ENCODE data around the gene SPSB1. TPM values are rescaled to one million over a fixed set of nuclear protein-coding genes. Genes with fewer than 3 reads are reported as not detected.

SPSB1 gene
- total RNA-seq, 1 donor from 2014 or later = 15.1 TPM

GRCh38 chr1:9299571-9300541 is 7.2 kb downstream of the SPSB1 start:
- DNase-seq (ENCODE audit: low spot score) = peak; percentile 70

GRCh38 chr1:9300573-9300972 is 7.9 kb downstream of the SPSB1 start:
- DNase-seq (ENCODE audit: low spot score) = no peak

DNA sequence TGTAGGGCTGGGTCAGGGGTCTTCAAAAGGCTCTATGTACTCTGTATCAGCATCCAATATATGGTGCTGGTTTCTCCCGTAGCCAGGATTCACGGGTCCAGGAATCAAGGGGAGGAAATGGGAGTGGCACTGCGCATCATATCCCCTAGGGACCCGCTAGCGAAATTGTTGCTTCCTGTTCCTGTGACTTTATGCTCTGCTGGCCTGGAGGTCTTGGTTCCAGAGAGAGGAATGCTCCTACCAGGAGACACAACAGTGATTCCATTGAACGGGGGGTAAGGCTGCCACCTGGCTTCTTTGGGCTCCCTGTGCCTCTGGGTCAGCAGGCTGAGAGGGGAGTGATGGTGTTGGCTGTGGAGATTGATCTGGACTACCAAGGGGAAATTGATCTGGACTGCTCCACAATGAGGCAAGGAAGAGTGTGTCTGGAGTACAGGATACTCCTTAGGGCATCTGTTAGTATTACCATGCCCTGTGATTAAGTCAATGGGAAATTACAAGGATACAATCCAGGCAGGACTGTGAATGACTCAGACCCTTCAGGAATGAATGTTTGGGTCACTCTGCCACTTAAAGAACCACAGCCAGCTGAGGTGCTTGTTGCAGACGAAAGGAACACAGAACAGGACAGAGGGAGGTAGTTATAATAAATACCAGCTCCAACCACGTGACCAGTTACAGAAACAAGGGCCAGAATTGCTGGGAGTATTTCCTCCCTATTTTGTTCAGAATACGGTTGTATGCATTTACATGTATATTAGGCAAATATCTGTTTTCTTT is 10.2 kb downstream of the SPSB1 start:
- DNase-seq (ENCODE audit: low spot score) = no peak

DNA sequence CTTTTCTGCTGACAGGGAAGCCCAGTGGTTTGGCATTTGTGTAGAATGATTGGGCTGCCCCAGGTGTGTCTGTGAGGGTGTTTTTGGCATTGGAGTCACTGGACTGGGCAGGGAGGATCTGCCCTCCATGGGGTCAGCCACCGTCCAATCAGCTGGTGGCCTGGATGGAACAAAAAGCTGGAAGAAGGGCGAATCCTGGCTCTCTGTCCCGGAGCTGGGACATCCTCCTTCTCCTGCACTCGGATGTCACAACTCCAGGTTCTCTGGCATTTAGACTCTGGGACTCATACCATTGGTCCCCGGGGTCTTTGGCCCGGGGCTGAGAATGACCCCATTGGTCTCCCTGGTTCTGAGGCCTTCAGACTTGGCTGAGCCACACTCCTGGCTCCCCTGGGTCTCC is 11.2 kb downstream of the SPSB1 start:
- DNase-seq (ENCODE audit: low spot score) = no peak

- DNase-seq (ENCODE audit: low spot score) = no peak
Measured at GRCh38 chr1:9305216-9305615, 12.5 kb downstream of the SPSB1 start.

DNA sequence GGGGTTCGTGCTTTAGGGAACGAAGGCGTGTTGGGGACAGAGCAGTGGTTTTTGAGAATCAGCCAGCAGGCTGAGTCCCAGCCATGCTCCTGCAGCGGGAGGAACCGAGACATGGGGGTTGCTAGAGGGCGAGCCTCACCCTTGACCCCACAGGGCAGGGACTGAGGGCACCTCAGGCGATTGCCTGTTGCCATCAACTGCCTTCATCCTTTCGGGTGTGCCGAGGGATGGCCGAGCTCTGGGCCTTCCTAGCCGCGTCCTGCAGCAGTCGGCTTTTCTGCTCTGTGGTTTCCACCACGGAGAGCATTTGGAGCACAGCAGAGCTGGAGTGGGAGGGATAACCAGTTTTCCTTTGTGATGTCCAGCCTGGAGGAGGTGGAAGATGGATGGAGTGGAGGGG is 13.3 kb downstream of the SPSB1 start:
- DNase-seq (ENCODE audit: low spot score) = no peak

DNA sequence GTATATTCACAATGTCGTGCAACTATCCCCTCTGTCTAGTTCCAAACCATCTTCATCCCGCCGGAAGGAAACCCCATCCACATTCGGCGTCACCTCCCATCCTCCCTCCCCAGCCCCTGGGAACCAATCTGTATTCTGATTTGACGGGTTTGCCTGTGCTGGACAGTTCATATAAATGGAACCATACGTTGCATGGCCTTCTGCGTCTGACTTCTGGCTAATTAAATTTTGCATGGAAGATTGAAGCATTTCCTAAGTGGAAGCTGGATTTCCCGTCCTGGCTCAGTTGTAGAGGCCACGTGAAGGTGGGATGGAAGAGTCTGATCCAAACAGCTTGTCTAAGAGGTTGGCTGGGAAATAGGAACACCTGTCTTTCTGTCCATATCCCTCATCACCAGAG is 14.6 kb downstream of the SPSB1 start:
- DNase-seq (ENCODE audit: low spot score) = no peak

- DNase-seq (ENCODE audit: low spot score) = no peak
Measured at GRCh38 chr1:9308236-9308785, 15.6 kb downstream of the SPSB1 start.

DNA sequence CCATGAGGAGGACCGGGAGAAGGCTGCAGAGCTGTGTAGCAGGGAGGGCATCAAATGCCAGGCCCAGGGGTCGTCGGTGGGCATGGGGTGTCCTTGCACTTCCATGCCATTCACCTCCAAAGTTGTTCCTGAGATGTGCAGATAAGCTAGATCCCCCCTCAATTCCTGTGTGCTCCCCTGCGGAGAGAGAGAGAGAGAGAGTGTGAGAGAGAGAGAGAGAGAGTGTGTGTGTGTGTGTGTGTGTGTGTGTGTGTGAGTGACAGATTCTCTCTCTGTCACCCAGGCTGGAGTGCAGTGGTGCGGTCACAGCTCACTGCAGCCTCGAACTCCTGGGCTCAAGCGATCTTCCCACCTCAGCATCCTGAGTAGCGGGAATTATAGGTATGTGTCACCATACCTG is 16.4 kb downstream of the SPSB1 start:
- DNase-seq (ENCODE audit: low spot score) = no peak

DNA sequence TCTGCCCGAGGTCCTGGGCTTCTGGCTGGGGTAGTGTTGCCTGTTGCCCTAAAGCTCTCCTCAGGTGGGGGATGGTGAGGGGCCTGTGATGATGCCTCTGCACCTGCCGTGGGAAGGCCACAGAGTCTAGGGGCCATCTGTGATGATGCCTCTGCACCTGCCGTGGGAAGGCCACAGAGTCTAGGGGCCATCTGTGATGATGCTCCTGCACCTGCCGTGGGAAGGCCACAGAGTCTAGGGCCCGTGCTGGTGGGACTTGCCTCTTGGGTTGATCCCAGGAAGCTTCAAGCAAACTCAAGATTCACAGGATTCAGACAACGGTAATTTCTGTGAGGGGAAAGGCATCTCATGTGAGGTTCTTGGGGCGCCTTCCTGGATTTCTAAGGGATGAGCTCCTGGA is 17.3 kb downstream of the SPSB1 start:
- DNase-seq (ENCODE audit: low spot score) = no peak

DNA sequence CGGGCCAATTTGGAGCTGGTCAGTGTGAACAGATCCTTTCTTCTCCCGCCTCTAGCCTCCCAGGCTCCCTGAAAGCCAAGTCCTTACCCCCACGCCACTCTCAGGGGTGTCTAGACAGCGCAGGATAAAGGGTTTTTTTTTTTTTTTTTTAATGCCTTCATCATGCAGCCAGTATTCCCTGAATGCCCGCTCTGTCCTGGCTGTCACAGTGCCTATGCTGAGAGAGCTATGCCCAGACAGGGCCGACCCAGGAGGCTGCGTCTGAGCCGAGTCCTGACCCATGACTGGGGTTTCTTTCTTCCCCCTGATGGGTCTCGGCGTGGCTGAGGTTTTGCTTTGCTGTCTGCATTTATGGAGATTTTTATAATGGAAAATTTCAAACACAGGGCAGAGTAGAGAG is 18.3 kb downstream of the SPSB1 start:
- DNase-seq (ENCODE audit: low spot score) = no peak

- DNase-seq (ENCODE audit: low spot score) = no peak
Measured at GRCh38 chr1:9311479-9311878, 18.8 kb downstream of the SPSB1 start.

- DNase-seq (ENCODE audit: low spot score) = no peak
Measured at GRCh38 chr1:9312168-9312720, 19.6 kb downstream of the SPSB1 start.

GRCh38 chr1:9313576-9313975 is 20.9 kb downstream of the SPSB1 start:
- no peak for DNase-seq (ENCODE audit: low spot score)

DNA sequence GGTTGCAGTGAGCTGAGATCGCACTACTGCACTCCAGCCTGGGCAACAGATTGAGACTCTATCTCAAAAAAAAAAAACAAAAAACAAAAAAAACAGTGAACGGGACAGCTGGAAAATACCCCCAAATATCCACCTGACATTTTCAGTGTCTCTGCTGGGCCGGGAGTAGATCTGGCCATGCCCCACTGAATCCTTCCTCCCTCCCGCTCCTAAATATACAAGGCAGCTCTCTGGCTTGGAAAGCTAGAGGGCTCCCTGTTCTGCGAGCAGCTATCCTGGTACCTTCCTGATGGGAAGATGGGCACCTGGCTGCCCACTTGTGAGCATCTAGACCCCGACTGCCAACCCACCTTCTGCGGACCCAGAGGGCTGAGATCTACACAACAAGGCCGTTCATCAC is 21.4 kb downstream of the SPSB1 start:
- no peak for DNase-seq (ENCODE audit: low spot score)

- no peak for DNase-seq (ENCODE audit: low spot score)
Measured at GRCh38 chr1:9314711-9315379, 22.2 kb downstream of the SPSB1 start.

GRCh38 chr1:9315411-9316079 is 22.9 kb downstream of the SPSB1 start:
- DNase-seq (ENCODE audit: low spot score) = no peak

DNA sequence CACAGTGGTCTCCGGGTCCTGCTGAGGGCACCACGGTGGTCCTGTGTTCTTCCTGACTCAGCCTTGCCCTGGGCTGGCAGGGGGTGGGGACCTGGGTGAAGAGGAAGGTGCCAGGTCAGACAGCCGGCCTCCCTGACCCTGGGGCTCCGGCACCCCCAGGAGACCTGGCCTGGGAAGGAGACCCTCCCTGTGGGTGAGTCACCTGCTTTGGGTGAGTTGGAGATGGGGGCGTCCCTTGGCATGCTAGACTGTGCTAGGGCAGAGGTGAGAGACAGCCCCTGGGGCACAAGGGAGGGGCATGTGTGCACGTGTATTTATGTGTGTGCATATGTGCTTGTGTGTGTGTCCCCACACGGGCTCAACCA is 23.4 kb downstream of the SPSB1 start:
- no peak for DNase-seq (ENCODE audit: low spot score)

GRCh38 chr1:9316512-9316911 is 23.8 kb downstream of the SPSB1 start:
- DNase-seq (ENCODE audit: low spot score) = no peak

- DNase-seq (ENCODE audit: low spot score) = no peak
Measured at GRCh38 chr1:9317072-9317471, 24.4 kb downstream of the SPSB1 start.
